Stimulated activated CD8-positive, alpha-beta memory T cell treated with anti-CD3 and anti-CD28 coated beads, Interleukin-7, amount 100 ng/mL, for 4 hours (primary cell): ENCODE data around the gene DBN1.

Experiments
- DNase-seq, 2 donors: peaks; one replicate each; pipeline ENCODE4 v3.0.0-alpha.2; 2020; ENCODE audit warnings: low read depth in 2 of 2

Gene DBN1

GRCh38 chr5:177455661-177456590, 17.5 kb downstream of the DBN1 start:
- peak; percentile 86 to 87 for DNase-seq

GRCh38 chr5:177455036-177455660, 18.3 kb downstream of the DBN1 start:
- peak; percentile 85 to 89 for DNase-seq

DNA sequence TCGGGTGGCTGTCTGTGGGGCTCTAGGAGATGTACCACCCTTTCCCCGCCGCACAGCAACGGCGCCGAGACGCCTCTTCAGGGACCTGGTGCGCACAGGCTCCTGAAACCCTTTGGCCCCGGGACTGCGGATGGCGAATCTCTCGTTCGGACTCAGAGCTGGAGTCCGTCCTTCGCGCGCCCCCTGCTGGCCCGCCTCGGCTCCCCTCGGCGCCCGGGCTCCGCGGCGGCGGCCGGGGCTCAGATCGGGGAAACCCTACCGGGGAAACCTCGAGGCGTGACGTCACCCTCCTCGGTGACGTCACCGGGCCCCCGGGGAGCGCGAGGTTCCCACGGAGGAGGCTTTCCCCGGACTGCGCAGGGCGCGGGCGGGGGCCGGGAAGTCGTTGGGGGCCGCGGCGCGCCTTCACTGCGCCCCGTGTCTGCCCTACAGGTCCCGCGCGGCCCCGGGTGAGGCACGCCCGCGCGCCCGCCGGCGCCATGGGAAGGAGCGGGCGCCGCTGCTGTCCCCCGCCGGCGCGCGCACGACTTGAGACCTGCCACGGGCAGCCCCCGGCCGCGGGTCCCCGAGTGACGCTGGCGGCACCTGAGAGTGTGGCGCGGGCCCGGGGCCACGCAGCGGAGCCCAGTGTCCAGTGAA, 18.9 kb downstream of the DBN1 start:
- peak; percentile 83 to 91 for DNase-seq

GRCh38 chr5:177453852-177454396, 19.5 kb downstream of the DBN1 start:
- DNase-seq: no peak

DNA sequence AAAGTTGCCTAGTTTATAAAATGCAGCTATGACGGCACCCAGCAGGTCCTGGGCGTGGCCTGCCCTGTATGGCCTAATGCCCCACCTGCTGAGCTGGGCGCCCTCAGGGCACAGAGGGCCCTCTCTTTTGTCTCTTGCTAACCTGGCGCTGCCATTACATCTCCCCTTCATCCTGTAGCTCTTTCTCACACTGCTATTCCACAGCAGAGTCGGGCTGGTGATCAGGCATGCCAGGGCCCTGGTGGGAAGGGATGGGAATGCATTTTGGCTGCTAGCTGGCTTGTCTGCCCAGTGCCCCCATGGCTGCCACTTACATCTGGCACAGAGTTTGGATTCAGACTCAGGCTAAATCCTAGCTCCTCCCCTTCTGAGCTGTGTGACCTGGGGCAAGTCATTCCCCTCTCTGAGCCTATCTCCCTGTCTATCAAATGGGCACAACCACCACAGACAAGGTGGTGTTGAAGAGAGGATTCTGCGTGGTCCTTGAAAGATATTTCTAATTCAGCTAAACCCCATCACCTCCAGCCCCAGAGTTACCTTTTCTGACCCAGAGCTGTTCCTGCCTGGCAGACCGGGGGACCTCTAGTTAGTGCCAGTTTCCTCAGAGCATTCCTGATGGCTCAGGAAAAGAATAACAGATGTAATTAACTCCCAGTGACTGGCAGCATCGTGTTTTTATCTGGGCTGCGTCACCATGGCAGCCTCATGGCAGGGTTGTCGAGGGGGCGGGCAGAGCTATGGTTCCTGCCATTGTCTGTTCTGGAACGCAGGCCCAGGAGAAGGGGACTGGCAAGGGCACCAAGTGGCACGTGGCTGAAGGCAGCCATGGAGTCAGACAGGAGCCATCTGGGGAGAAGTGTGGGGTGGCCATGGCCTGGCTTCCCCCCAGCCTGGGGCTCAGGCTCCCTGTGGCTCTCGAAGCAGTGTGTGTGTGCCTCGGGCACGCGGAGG, 20.5 kb downstream of the DBN1 start:
- DNase-seq: no peak

- DNase-seq: no peak
Observed at GRCh38 chr5:177450667-177451424, 22.6 kb downstream of the DBN1 start.

GRCh38 chr5:177449140-177450061, 24.0 kb downstream of the DBN1 start:
- DNase-seq: no peak

DNA sequence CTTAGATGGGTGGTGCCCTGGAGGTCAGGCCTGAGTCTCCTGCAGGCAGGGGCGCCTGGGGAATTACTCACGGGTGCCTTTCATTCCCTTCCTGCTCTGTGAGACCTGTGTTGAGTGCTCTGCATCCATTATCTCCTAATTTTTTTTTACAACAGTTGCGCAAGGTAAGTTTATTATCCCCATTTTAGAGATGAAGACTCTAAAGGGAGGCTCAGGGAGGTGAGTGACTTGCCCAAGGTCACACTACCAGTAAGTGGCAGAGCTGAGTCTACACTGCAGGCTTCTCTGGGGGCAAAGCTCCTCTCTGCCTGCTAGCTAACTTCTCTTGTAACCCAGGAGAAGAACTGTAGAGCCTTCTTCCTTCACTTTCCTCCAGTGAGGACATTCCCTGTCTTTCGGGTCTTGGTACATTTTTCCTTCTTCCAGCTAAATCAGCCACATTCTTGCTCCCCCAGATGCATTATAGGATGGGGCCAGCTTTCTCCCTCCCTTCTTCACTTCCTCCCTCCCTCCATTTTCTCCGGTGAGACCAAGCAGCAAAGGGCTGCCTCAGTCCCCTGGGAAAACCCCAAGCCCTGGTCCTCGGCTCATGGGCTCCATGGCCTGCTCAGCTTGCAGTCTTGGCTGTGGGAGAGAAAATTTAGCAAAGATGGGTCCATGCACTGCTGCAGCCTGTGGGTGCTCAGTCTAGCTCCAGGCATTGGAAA, 25.0 kb downstream of the DBN1 start:
- DNase-seq: no peak

DNA sequence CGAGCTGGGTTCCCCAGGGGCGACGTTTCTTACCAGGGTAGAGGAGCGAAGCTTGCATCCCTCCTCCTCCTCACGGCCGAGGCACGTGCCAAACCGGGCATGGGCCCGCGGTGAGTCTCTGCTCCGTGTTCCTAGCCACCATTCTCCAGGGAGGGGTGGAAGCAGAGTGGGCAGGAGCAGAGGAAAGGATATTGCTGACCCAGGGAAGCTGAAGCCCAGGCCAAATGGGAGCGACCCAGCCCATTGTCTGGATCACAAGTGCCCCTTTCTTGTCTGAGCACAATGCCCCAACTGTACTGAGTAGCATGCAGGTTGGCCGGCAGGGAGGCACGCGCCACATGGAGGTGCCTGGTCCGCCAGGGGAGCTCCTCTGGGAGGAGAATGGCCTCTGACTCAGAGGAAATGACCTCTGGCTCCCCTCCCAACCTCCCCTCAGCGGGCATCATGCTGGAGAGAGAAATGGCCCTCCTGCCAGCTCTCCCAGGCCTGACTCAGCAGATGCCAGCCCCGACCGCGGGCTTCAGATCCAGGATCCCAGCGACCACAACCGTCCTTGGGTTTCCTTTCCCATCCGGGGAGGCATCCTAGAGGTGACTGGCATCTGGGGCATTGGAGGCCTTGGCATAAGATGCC, 25.7 kb downstream of the DBN1 start:
- no peak for DNase-seq

DNA sequence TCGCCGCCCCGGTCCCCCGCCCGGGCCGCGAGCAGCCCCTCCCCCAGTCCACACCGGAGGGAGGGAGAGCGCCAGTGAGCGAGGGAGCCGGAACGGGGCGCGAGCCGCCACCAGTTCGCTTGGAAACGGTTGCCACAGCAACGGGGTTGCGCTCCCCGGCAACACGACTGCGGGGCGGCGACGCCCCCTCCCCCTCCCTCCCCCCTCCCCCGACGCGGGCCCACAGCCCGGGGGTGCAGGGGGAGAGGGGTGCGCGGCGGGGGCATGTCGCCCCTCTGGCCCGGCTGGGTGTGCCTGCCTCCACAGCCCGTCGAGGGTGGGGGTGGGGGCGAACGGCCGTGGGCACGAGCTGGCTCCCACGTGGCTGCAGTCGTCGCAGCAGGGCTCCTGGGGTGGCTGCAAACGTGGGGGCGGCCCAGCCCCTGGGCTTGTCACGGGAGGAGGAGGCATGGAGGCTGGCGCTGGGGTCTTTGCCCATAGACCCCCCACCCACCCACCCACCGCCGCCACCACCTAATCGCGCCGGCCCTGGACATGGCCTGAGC, 26.3 kb downstream of the DBN1 start:
- DNase-seq: peak in 1 of 2 donors; percentile 64

DNA sequence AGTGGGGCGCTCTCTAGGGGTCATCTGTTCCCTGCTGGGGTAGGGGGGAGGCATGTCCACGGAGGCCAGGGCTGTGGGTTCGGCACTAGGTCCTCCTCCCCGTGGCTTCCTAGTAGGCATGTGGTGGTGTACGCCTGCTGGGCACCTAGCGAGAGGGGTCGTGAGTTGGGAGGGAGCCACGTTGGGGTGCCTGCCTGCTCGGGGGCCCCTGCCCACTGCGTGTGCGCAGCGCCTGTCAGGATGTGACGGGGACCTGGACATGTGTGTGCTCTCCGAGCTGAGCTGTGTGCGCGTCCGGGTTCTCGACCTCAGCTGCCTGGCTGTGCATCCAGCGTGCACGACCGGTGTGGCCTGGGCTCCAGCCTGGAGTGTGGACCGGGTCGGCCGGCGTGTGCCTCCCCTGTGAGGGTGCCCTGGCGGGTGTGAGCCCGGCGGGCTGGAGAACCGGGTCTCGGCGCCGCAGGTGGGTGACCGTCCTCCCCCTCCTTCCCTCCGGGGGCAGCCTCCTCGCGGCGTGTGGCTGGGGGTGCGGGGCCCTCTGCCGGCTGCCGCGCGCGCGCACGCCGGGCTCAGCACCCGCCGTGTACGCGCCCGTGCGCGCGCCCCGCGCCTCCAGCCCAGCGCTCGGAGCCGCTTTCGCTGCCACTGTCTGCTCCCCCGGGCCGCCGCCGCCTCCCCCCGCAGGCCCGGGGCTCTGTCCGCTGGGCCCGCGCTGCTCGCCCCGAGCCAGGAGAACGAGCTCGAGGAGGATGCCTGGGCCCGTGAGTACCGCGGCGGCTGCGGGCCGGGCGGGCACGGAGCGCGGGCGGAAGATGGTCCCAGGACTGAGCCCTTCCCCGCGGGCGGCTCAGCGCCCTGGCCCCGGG, 27.0 kb downstream of the DBN1 start, which contains the start of gene PRR7:
PRR7 (plus strand) TSS at position 615 of the 866 bp plus-strand sequence. CDS start 8,254 bp downstream, outside the sequence.
- DNase-seq: peak; percentile 26 to 77

GRCh38 chr5:177445917-177446199, 27.6 kb downstream of the DBN1 start:
- no peak for DNase-seq

DNA sequence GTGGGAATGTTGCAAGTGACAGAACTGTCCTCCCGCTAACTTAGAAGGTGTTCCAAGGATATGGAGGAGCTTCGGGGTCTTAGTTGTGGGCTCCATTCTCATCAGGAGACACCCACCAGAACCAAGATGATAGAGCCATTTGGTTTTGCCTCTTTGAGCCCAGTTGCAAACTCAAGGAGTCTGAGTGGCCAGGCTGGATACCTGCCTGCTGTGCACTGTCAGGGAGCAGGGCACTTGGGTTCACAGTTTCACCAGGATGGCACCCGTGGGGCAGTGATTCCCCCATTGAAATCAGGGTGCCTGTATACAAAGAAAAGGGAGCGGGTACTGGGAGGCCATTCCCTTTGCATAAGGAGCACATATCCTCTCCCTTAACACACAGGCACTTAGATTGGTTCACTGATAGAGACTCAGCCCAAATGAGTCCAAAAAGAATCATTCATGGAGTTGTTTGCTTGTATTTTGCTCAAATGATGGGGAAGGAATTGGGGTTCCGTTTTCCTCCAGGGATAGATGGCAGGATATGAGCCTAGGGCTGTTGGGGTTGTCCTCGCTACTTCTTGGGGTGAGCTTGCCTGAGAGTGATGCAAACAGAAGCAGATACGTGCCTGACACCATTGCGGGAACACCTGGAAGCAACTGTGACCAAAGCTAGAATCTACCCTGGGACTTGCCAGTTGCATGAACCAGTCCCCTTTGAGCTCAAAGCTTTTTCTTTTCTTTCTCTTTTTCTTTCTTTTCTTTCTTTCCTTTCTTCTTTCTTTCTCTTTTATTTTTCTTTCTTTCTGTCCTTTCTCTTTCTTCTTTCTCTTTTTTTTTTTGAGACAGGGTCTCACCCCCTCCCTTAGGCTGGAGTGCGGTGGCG, 28.1 kb downstream of the DBN1 start:
- DNase-seq: no peak

- DNase-seq: no peak
Observed at GRCh38 chr5:177444106-177445051, 29.1 kb downstream of the DBN1 start.
